ENCODE data around the gene GUCA1C.

The GUCA1C gene, protein sequence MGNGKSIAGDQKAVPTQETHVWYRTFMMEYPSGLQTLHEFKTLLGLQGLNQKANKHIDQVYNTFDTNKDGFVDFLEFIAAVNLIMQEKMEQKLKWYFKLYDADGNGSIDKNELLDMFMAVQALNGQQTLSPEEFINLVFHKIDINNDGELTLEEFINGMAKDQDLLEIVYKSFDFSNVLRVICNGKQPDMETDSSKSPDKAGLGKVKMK

DNA sequence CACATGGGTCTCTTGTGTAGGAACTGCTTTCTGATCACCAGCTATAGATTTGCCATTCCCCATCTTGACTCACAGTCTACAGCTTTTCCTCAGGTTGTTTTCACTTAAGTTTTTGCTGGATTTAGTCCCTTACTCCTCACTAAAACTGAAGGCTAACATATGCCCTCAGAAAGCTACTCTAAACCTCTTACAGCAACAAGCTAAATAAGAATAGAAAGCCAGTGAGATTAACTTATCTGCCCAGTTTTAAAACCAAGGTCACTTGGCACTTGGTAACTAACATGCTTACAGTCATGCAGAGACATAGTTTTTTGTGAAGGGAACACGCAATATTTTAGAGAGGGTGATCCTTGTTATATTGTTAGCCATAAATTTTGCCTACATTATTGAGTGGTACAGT, at the start of gene GUCA1C:
Gene GUCA1C, minus strand, starts transcription at position 180 of the 400 bp plus-strand sequence. Its CDS starts 117 bp downstream, at position 63.
- no peak for DNase-seq

DNA sequence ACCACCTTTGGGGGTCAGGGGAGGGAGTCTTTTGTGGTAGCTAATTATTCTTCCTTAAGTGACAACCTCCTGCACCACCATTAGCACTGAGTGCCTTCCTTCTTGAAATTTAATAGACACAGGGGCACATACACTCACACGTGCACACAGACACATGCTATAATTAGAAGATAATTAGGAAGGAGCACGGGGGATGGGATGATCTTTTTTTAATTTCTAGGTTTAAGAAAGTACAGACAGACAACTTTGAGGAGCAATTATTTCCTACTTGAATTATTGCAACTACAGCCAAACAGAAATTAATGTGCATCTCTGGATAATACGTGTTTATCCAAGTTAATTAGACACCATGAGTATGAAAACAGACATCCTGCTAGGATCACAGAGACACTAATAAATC, 44.8 kb upstream of the GUCA1C start:
- no peak for DNase-seq

DNA sequence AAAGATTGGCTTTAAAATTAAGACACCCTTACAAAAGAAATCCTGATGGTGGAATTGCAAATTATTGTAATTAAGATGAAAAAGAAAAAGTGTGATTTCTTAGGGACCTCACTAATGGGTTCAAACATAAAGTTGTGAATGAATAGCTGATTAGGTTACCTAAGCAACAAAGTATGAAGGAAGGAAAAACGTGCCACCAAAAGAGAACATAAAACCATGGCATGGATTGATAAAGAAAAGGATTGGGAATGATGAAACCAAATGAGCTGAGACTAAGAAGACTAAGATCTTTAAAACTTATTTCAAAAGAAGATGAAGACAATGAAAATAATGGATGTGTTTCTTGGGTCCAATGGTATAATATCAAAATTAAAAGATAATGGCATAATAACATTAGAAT, 32.2 kb upstream of the GUCA1C start:
- no peak for DNase-seq

DNA sequence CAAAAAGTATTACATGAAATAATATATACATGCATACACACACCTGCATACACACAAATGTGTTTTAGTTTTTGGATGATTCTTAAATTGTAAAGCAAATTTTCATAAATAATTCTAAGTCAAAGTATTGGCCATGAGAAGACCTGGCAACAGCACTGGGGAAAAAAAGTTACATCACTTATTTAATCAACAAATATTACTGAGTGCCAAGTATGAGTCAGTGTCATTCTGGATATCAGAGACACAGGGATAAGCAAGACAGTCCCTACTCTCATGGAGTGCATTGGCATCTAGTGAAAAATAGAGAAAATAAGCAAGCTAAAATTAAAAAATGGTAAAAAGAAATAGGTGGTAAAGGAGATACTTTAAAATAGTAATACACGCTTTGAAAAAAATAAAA, 29.4 kb upstream of the GUCA1C start:
- DNase-seq, result no peak

DNA sequence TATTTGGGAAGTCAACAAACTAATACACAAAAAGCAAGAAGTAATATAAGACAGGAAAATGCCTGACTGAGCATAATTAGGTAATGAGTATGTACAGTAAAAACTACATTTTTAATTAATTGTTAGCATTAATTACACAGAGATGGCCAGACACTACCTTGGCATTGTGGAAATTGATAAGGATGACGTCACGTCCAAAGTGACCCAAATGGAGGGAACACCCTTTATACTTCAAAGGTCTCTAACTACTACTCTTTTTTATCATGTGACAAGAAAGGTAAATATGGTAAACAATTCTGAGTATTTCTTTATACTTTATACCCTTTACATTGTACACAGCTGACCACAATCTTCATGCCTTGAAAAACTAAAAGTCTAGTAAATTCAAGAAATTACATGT, 22.4 kb upstream of the GUCA1C start:
- DNase-seq, result no peak

DNA sequence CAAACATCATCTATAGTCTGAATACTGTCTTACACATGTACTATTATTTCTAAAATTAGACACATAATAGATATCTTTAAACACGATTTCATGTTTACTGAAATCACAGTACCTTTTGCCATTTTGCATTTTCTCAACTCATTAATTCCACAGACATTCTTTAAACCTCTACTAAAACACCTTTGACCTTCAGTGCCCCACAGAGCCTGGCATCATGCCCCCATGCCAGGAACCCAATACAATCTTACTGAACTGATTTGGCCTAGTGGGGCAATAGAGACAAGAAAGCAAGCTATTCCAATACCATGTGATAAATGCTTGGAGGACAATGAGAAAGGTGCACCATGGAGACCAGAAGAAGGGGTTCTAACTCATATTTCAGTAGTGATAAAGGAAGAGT, 19.3 kb upstream of the GUCA1C start:
- DNase-seq, result no peak

DNA sequence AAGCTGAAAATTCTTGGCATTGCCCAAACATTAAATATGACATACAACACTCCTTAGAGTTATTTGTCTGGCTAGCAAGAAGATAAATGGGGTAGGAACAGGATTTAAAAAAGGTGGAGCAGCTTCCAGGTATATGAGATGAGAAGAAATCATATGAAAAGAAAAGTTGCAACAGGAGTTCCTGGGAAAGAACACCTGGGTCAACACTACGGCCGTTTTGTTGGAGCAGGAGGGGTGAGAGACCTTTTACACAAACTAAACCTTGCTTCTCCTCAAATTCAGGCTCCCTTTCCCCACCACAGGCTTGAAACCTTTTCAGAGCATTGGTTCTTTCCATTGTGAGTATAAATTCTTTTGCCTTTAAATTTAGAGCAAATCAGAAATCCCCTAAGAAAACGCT, 18.8 kb upstream of the GUCA1C start:
- no peak for DNase-seq

DNA sequence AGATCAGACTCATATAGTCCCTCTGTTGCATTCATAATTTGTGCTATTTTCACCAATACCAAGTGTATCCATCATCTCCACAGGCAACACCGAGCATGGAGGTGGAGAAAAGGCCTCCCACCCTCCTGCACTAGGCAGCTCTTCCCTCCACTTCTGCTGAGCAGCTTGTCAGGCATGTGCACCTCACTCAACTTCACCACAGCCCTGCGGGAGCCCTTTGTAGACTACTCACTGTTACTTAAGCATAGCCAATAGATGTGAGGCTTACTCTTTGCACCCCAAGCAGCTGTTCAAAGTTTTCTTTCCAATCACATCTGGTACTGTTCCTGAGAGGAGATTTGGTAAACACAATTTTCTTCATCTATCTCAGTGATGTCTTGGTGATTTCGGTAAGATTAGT, 16.9 kb upstream of the GUCA1C start:
- no peak for DNase-seq

DNA sequence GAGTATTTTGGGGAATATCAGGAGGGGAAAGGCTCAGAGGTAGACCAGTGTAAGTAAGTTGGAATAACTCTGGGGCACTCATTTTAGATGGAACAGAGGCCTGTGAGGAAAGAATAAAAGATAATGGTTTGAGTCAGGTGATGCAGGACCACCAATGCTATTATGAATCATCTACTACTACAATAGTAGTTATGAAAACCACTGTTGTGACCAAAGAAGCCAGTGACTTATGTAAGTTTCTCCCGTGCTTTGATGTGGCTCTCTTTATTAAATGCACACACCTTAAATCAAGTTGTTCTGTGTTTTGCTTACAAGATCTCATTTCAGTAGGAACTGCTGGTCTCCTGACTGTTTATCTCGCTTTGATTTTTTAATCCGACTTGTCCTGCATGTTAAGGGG, 13.1 kb upstream of the GUCA1C start:
- DNase-seq, result no peak

DNA sequence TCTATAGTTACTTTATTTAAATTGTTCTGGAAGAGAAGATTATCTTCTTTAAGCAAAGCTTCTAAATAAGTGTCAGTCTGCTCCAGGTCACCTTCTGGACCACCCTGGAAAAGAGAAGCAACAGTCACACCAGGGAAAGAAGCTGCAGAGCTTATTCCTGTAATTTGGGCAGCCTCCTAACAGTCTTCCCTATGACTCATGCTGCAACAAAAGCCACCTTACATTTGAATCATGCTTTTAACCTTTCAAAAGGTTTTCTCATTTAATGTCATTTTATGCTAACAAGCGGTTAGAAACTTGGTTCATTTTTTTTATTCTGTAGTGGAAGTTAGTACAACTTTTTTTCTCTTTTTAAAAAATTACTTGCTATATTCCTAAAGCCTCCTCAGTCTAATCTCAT, 5.3 kb upstream of the GUCA1C start:
- no peak for DNase-seq

DNA sequence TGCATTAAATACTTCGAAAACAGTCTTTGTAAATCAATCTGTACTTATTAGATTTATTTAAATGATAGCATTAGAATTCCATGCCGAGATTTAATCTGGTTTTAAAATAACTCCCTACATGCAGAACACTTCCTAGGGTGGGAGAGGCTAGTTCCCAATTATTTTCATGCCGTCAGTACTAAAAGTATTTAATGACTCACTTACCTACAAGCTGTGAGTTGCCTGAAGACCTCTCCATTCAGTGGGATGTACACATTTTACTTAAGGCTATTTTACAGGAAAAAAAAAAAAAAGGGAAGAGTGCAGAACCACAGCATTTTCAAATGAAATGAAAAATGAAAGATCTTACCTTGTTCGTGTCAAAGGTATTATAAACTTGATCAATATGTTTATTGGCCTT, 469 bp downstream of the GUCA1C start:
- no peak for DNase-seq

DNA sequence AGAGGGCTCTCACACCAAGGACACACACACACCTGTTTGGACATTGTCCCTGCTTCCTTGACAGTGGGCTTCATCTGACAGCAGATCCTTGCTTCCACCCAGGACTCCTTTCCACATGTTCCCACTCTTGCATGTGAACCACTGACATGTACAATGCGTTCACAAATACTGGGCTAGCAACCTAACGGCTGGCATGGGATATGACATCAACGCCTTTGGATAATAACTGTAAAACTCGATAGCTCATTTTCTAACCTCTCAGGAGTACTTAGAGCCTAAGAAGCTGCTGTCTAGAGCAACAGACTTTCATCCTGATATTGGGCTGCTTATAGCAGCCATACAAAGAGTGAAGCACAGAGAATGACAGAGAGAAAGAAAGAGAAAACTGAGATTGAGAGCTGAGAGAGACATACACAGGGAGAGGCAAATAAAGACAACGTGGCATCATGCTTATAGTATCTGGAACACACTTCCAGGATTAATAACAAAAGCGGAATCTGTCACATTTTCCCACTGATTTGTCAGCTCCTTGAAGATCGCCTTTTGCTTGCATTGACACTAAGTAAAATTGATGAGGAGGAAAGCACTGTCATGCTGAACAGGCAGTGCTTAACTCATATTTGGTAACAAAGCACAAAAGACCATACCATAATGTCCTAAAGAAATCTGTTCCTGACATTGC, 1.7 kb downstream of the GUCA1C start:
- no peak for DNase-seq

DNA sequence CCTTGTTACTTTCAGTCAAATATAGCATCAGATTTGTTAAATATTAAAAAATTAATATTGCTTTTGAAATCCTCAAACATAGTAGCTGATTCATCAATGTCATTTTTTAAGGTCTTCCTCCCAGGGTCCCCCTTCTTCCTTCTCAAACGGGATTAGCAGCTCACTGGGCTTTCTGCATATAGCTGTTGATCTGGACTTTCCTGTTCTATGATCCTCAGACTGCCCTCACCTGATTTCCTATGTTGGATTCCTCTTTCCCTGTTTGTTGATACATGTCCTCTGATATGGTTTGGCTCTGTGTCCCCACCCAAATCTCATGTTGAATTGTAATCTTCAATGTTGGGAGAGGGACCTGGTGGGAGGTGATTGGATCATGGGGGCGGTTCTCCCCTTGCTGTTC, 5.8 kb downstream of the GUCA1C start:
- no peak for DNase-seq

DNA sequence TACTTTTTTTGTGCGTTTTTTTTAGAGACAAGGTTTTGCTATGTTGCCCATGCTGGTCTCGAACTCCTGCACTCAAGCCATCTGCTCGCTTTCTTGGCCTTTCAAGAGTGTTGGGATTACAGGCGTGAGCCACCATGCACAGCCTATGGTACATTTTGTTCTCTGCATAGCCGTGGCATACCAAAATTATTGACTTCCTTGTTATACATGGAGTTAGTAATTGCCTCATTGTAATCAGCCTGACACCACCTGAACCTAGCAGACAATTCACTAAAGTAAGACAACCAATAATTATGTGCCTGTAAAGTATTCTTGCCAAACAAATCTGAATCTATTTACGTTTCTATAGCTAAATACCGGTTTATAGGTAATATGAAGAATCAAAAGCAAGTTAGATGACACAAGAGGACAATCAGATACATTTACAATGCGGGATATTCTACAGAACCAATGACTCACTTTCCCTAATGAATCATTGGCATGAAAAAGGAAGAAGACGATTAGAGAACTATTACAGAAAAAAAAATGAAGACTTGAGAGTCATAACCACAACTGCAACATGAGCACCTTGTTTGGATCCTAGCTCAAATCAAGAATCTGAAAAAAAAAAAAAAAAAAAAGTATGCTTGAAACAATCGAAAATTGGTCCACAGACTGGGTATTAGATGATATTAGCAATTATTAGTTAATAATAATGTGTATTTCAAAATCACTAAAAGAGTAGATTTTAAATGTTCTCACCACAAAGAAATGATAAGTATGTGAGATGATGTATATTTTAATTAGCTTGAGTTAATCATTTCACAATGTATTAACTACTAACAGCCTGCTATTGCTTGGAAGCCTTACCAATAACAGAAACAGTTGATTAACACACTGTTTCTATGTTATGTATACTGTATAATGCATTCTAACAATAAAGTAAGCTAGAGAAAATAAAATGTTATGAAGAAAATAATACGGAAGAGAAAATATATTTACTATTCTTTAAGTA, 7.1 kb downstream of the GUCA1C start:
- no peak for DNase-seq

DNA sequence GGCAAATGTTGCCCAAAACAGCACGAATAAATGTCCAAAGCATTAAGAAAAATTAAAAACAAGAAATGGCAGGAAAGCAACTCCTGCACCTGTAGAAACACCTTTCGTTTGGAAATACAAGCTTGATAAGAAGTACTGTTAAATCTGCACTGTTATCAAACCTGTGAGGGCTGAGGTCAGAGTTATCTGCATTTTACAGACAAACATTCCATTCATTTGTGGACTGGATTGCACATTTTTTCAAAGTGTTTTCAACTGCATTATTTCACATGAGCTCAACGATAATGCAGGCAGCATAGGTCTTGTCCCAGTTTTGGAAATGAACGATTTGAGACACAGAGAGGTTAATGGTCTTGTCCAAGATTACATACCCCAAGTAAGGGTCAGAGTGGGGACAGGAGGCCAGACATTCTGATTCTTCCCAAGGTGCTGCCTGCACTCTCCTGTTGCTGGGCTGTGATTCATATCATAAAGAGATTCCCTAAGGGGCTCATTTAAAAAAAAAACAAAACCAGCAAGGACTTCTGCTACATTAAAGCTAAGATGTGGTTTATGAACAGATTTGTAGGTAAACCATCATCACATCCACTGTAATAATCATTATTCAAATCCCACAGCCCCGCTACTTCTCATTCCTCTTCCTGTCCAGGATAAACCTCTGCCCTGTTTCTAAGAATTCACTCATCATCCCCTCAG, 13.0 kb downstream of the GUCA1C start:
- DNase-seq, result no peak

DNA sequence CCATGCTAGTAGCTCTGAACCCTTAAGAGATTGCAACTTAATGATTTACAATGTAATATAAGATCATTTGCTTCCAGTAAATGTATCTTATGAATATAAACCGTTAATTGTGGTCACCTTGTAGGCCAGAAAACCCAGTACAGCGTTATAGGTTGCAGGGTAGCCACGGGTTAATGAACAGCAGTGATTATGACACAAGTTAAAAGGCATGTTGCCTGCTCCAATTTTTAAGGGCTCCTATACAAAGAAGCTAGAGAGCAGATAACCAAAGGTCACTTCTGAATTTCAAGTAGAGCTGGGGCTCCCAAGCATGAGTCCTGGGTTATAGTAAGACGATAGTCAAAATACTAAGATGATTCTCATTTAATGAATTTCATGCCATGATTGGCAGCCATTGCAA, 13.5 kb downstream of the GUCA1C start:
- no peak for DNase-seq

DNA sequence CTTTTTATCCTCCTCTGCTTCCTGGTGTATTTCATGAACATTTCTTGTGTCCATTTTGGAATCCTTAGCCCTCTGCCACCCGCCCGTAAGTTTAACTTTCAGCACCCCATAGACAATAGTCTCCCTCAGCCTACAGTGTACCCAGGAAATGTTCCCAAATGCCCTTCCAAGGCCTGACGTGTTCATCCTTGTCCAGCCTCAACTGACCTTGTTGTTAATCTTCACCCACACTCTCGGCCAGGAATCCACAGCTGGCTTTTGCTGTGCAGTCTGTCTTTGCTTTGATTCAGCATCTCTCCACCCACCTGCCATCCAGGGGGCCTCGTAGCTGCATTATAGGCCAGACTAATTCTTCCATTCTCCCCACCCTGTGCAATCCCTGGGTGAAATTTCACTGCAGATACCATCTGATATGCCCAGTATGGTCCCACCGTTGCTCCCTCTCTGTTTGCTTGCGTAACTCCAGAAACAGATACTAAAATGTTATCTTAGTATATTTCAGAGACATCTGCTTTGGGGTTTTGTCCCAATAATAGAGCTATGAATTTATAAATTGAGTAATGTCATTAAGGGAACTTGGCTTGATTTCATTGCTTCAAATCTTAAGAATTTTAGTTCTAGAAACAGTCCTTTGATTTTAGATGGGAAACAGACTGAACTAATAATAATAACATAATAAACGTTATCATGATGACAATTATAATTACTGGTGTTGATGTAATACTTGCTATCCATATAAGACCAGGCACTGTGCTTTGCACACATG, 16.6 kb downstream of the GUCA1C start:
- no peak for DNase-seq

DNA sequence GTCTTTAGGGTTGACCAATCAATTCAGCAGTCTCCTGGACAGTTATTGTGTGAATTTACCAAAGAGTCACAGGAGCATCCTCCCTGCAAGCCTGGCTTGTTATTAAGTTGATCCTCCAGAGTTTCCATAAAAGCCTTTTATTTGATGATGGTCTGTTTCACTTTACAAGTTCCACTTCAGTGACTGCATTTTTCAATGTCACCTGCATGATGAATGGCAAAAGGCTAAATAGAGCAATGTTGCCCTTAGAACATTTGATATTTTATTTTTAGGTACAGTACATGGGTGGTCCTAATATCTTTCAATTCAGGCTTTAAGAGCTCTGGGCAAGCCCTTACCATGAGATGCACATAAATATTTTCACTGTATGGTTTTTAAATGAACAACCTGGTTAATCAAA, 22.6 kb downstream of the GUCA1C start:
- no peak for DNase-seq

DNA sequence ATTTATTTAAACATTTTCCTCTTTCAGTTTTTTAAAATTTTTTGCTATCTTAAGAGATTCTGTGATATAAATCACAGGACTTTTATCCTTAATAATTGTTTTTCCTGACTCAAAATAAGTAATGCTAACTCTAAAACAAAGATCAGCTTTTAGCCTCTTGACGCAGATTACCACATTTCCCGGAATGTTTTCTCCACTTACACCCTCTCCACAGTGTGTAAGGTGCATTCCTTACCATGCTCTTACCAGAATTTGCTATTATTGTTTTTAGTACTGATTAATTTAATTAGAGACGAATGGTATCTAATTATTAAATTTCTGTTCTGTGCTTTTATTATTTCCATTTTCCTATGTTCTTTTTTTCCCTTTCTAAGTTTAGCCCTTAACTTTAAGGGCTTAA, 34.8 kb downstream of the GUCA1C start:
- DNase-seq, result no peak

DNA sequence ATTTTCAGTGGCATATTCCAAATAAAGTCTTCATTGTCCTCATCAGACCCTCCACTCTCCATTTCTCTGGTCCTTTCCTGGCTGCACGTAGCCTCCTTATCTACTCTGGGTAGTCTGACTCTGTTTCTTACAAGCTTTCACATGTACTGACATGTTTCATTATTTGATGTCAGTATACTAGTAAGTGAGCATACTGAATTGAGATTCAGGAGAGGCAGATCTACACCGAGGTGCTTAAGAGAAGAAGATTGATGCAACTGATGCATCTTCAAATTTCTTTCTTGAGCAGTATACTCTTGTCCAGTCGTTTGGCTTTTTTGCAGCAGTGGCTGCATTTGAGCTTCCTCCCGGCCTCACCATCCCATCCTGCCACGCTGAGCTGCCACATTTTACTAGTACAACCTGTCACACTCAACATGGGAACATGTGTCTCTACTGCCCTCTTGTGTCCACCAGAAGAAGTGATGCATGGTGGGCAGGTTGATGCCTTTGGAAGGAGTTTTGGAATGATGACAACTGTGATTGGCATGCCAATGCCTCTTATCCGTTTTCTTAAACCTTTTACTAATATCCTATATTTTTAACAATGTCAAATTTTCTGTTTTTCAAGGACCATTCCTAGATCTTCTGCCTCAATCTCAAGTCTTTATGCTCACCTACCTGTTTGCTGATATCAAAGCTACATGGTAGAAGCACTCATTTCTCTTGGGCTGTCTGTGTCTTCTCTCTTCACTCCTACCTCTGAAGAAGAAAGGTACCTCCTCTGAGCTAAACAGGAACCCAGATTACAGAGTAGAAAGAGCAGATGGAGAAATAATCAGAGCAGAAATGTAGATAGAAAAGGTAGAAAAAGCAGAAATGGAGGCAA, 38.7 kb downstream of the GUCA1C start:
- DNase-seq, result peak in 39 of 56 donors; percentile 1 to 63 (median 16)
